ENCODE results near the gene KLHDC7B. TPM values are rescaled to one million over a fixed set of nuclear protein-coding genes. Genes with fewer than 3 reads are reported as not detected.

KLHDC7B gene
- total RNA-seq, 6 donors from 2014 or later: 0.39 to 1.5 (median 0.81) TPM; not detected in 2

DNA sequence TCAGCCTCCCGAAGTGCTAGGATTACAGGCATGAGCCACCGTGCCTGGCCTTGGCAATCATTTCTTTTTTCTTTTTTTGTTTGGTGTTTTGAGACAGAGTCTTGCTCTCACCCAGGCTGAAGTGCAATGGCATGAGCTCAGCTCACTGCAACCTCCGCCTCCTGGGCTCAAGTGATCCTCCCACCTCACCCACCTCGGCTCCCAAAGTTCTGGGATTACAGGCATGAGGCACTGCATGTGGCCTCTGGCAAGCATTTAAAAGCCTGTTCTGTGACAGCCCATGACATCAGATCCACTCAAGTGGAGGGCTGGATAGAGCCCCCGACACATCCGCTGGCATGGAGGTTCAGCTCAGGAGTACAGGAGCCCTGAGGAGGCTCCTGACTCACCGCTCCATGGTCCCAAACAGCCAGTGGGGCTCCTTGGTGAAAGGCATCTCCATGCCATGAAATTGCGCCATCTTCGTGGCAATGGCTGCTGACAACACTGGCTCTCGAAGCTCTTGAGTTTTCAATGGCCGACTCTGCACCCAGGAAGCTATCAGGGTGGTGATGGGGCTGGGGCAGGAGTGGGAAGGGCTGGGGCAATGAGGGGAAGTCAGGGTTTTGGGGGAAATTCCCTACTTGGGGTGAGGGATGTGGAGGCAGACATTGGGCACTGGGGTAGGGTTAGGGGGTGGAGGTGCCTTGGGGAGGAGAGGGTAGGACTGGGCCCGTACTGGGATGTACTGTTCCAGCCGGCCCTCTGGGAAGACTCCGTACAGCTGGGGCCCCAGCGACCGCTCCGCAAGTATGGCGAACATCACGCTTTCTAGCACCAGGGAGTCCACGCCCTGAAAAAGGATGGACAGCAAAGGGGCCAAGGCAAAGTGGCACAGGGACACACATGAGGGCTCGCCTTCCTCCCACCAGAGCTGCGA is 35.6 kb downstream of the KLHDC7B start:
- ATAC-seq (ENCODE audit: low FRiP score in 2 of 2) (no peak), DNase-seq (no peak)
- peak overlapping the region; percentile 96 to 99 (median 99) for H3K27ac ChIP-seq

GRCh38 chr22:50581950-50582492 is 36.3 kb downstream of the KLHDC7B start:
- ATAC-seq (ENCODE audit: low FRiP score in 2 of 2) (no peak), DNase-seq (no peak)
- Histone ChIP-seq H3K9me3 (no peaks in the 10 kb centered on the region), H3K4me1 (peaks cover 19 to 39% (median 28%) of the 10 kb centered on the region in 4 donors), H3K36me3 (peaks cover 0 to 15% (median 10%) of the 10 kb centered on the region in 4 donors), H3K27ac (peak overlapping the region; percentile 96 to 99 (median 99)), H3K4me3 (peak overlapping the region; percentile 63 to 93 (median 78)), H3K27me3 (no peaks in the 10 kb centered on the region)
- TF ChIP-seq EP300 (IDR thresholded peaks at IDR 0.05) (no peak), POLR2AphosphoS5 (IDR thresholded peaks at IDR 0.05) (no peak), CTCF (IDR thresholded peaks at IDR 0.05) (no peak), POLR2A (IDR thresholded peaks at IDR 0.05) (no peak)
- 0 to 21% methylated on average over 2 to 14 of the region's 39 CpGs for WGBS, 2 donors

More for the DNA sequence above, 35.6 kb downstream of the KLHDC7B start:
- peaks cover 0 to 15% (median 10%) of the 10 kb centered on the region in 4 donors for H3K36me3 ChIP-seq
- TF ChIP-seq POLR2A (IDR thresholded peaks at IDR 0.05) (no peak), POLR2AphosphoS5 (IDR thresholded peaks at IDR 0.05) (no peak), EP300 (IDR thresholded peaks at IDR 0.05) (no peak), CTCF (IDR thresholded peaks at IDR 0.05) (no peak)
- H3K4me1 ChIP-seq: peaks cover 19 to 39% (median 28%) of the 10 kb centered on the region in 4 donors
- no peaks in the 10 kb centered on the region for H3K27me3 ChIP-seq
- H3K9me3 ChIP-seq: no peaks in the 10 kb centered on the region
- peak overlapping the region; percentile 63 to 93 (median 78) for H3K4me3 ChIP-seq
- WGBS, 2 donors: 79 to 89% methylated on average over 14 to 22 of the region's 22 CpGs

GRCh38 chr22:50582493-50583293 is 37.0 kb downstream of the KLHDC7B start, which contains the start of gene CHKB:
TSS of gene CHKB (minus strand) at chr22:50582849. CDS start at chr22:50582781, 68 bp downstream.
- ATAC-seq (ENCODE audit: low FRiP score in 2 of 2) (peak; percentile 99), DNase-seq (peak; percentile 98 to 99)
- Histone ChIP-seq H3K9me3 (no peaks in the 10 kb centered on the region), H3K36me3 (peaks cover 0 to 15% (median 10%) of the 10 kb centered on the region in 4 donors), H3K4me3 (peak within 1 kb of the TSS; percentile 70 to 93 (median 89)), H3K27ac (peak within 1 kb of the TSS; percentile 96 to 99 (median 99)), H3K4me1 (peaks cover 19 to 36% (median 28%) of the 10 kb centered on the region in 4 donors), H3K27me3 (no peaks in the 10 kb centered on the region)
- 0% methylated on average over 11 to 22 of the region's 96 CpGs for WGBS, 2 donors
- TF ChIP-seq POLR2A (IDR thresholded peaks at IDR 0.05) (peak in 3 of 4 donors; percentile 53 to 94 (median 92)), EP300 (IDR thresholded peaks at IDR 0.05) (no peak), CTCF (IDR thresholded peaks at IDR 0.05) (no peak), POLR2AphosphoS5 (IDR thresholded peaks at IDR 0.05) (peak; percentile 58 to 69)

GRCh38 chr22:50583294-50583861 is 37.7 kb downstream of the KLHDC7B start:
- H3K27me3 ChIP-seq: no peaks in the 10 kb centered on the region
- peak in 1 of 4 donors; percentile 1 for TF ChIP-seq POLR2A (IDR thresholded peaks at IDR 0.05)
- no peak for TF ChIP-seq EP300 (IDR thresholded peaks at IDR 0.05)

More at GRCh38 chr22:50583294-50583861, 37.7 kb downstream of the KLHDC7B start:
- WGBS, 2 donors: 6 to 15% methylated on average over 28 to 35 of the region's 37 CpGs
- H3K9me3 ChIP-seq: no peaks in the 10 kb centered on the region
- peak overlapping the region; percentile 96 to 99 (median 99) for H3K27ac ChIP-seq
- H3K4me1 ChIP-seq: peaks cover 15 to 29% (median 23%) of the 10 kb centered on the region in 4 donors
- DNase-seq (no peak), ATAC-seq (ENCODE audit: low FRiP score in 2 of 2) (peak; percentile 13 to 61)
- H3K4me3 ChIP-seq: peak overlapping the region; percentile 70 to 93 (median 89)
- H3K36me3 ChIP-seq: peaks cover 0 to 15% (median 10%) of the 10 kb centered on the region in 4 donors

All from upper lobe of left lung (tissue), 6 donors.